Skeletal muscle cell (primary cell): ENCODE measurements around the gene MPP3.
A peak's percentile ranks its signal among the peaks of the same experiment; 100 is the strongest.
"Not testable (repeated sequence)": the region's sequence is repeated elsewhere in the genome, so short reads cannot be mapped to it uniquely, and the experiment has no call there.

Source experiments
- DNase-seq: peaks from one replicate; pipeline ENCODE4 v3.0.0-alpha.2; 2010; ENCODE audit warnings: low read depth
- H3K4me3 ChIP-seq: 2 replicates; pipeline ENCODE4 v1.5.1; 2011; ENCODE audit warnings: low read depth, mild to moderate bottlenecking, control low read depth, low read length, moderate library complexity

The MPP3 gene

GRCh38 chr17:43813386-43813785 lies 19.6 kb downstream of the MPP3 start:
- H3K4me3 ChIP-seq, result no peak overlapping the region
- no peak for DNase-seq

GRCh38 chr17:43812396-43813265 lies 20.3 kb downstream of the MPP3 start:
- no peak overlapping the region for H3K4me3 ChIP-seq

GRCh38 chr17:43810823-43811222 lies 22.1 kb downstream of the MPP3 start:
- no peak for DNase-seq
- no peak overlapping the region for H3K4me3 ChIP-seq

More at GRCh38 chr17:43812396-43813265, 20.3 kb downstream of the MPP3 start:
- no peak for DNase-seq

GRCh38 chr17:43810226-43810715 lies 22.7 kb downstream of the MPP3 start:
- no peak for DNase-seq
- no peak overlapping the region for H3K4me3 ChIP-seq

GRCh38 chr17:43809121-43809520 lies 23.8 kb downstream of the MPP3 start:
- no peak for DNase-seq
- H3K4me3 ChIP-seq, result no peak overlapping the region

GRCh38 chr17:43808076-43808475 lies 24.9 kb downstream of the MPP3 start:
- DNase-seq, result no peak
- no peak overlapping the region for H3K4me3 ChIP-seq

- DNase-seq, result no peak
Measured at GRCh38 chr17:43805117-43805516, 27.8 kb downstream of the MPP3 start.

GRCh38 chr17:43803758-43804157 lies 29.2 kb downstream of the MPP3 start:
- no peak for DNase-seq
- H3K4me3 ChIP-seq, result no peak overlapping the region

More at GRCh38 chr17:43805117-43805516, 27.8 kb downstream of the MPP3 start:
- no peak overlapping the region for H3K4me3 ChIP-seq

GRCh38 chr17:43801844-43802243 lies 31.1 kb downstream of the MPP3 start:
- H3K4me3 ChIP-seq, result no peak overlapping the region
- DNase-seq, result no peak

- H3K4me3 ChIP-seq, result no peak overlapping the region
- no peak for DNase-seq
Measured at GRCh38 chr17:43800736-43801135, 32.2 kb downstream of the MPP3 start.

GRCh38 chr17:43799047-43799446 lies 33.9 kb downstream of the MPP3 start:
- no peak for DNase-seq
- H3K4me3 ChIP-seq, result no peak overlapping the region

GRCh38 chr17:43798024-43798423 lies 34.9 kb downstream of the MPP3 start:
- DNase-seq, H3K4me3 ChIP-seq: not testable (repeated sequence)

GRCh38 chr17:43792668-43793067 lies 40.3 kb downstream of the MPP3 start:
- DNase-seq, result not testable (repeated sequence)

GRCh38 chr17:43791589-43791988 lies 41.4 kb downstream of the MPP3 start:
- no peak for DNase-seq
- no peak overlapping the region for H3K4me3 ChIP-seq

More at GRCh38 chr17:43792668-43793067, 40.3 kb downstream of the MPP3 start:
- not testable (repeated sequence) for H3K4me3 ChIP-seq

- H3K4me3 ChIP-seq, result no peak overlapping the region
- DNase-seq, result no peak
Measured at GRCh38 chr17:43790311-43790940, 42.5 kb downstream of the MPP3 start.

- DNase-seq, result no peak
Measured at GRCh38 chr17:43789482-43789881, 43.5 kb downstream of the MPP3 start.

GRCh38 chr17:43788540-43788939 lies 44.4 kb downstream of the MPP3 start:
- H3K4me3 ChIP-seq, result no peak overlapping the region
- DNase-seq, result no peak

More at GRCh38 chr17:43789482-43789881, 43.5 kb downstream of the MPP3 start:
- no peak overlapping the region for H3K4me3 ChIP-seq

GRCh38 chr17:43787728-43788127 lies 45.2 kb downstream of the MPP3 start:
- DNase-seq, result no peak
- no peak overlapping the region for H3K4me3 ChIP-seq

- peak; percentile 45 for DNase-seq
- no peak overlapping the region for H3K4me3 ChIP-seq
Measured at GRCh38 chr17:43784628-43785101, 48.3 kb downstream of the MPP3 start.

GRCh38 chr17:43784068-43784467 lies 48.9 kb downstream of the MPP3 start:
- DNase-seq, result no peak
- H3K4me3 ChIP-seq, result no peak overlapping the region
